Epithelial cell of proximal tubule (primary cell): ENCODE measurements around the gene BAIAP2L1. TPM values are rescaled to one million over a fixed set of nuclear protein-coding genes. Genes with fewer than 3 reads are reported as not detected.

ENCODE experiments used
- DNase-seq: peaks from one replicate; pipeline ENCODE4 v3.0.0-alpha.2; 2011; ENCODE audit warnings: low read depth
- H3K4me3 ChIP-seq: 2 replicates; pipeline ENCODE4 v1.5.1; 2011; ENCODE audit warnings: low read depth, mild to moderate bottlenecking, low read length
- CTCF ChIP-seq: conservative IDR thresholded peaks from 2 replicates; pipeline ENCODE4 v1.5.1; 2012; ENCODE audit warnings: low read depth, mild to moderate bottlenecking, low read length
- total RNA-seq: library from RNA; depleted of rRNA; stranded (reverse); fragments of >200 nt; gene quantifications from 2 replicates; pipeline ENCODE4 v1.2.3, GENCODE V29; 2015

BAIAP2L1 gene
- total RNA-seq, 1 donor from 2014 or later: 46.8 TPM

- TF ChIP-seq CTCF: no peak
- DNase-seq: no peak
- H3K4me3 ChIP-seq: no peak overlapping the region
Observed at GRCh38 chr7:98301693-98302470, 99.0 kb downstream of the BAIAP2L1 start.

GRCh38 chr7:98300595-98301372 lies 100.1 kb downstream of the BAIAP2L1 start:
- DNase-seq: no peak
- no peak for TF ChIP-seq CTCF
- H3K4me3 ChIP-seq: no peak overlapping the region

GRCh38 chr7:98297626-98298286 lies 103.1 kb downstream of the BAIAP2L1 start:
- DNase-seq: no peak
- TF ChIP-seq CTCF: no peak
- no peak overlapping the region for H3K4me3 ChIP-seq

GRCh38 chr7:98296833-98297232 lies 104.1 kb downstream of the BAIAP2L1 start:
- H3K4me3 ChIP-seq: no peak overlapping the region
- no peak for DNase-seq
- no peak for TF ChIP-seq CTCF

- TF ChIP-seq CTCF: no peak
- no peak overlapping the region for H3K4me3 ChIP-seq
- no peak for DNase-seq
Observed at GRCh38 chr7:98295467-98296192, 105.3 kb downstream of the BAIAP2L1 start.

GRCh38 chr7:98294798-98295382 lies 106.0 kb downstream of the BAIAP2L1 start:
- TF ChIP-seq CTCF: peak; percentile 78
- DNase-seq: no peak
- H3K4me3 ChIP-seq: no peak overlapping the region
